HG02981 (cell line): Measurements from ENCODE around the gene CHN2.

ENCODE experiments used
- ATAC-seq: cut with Tn5 transposase; IDR thresholded peaks from one replicate; pipeline ENCODE4 v1.9.1; 2021; ENCODE audit warnings: mild to moderate bottlenecking, moderate library complexity; ENCODE audit not compliant: unreplicated experiment

Gene CHN2

DNA sequence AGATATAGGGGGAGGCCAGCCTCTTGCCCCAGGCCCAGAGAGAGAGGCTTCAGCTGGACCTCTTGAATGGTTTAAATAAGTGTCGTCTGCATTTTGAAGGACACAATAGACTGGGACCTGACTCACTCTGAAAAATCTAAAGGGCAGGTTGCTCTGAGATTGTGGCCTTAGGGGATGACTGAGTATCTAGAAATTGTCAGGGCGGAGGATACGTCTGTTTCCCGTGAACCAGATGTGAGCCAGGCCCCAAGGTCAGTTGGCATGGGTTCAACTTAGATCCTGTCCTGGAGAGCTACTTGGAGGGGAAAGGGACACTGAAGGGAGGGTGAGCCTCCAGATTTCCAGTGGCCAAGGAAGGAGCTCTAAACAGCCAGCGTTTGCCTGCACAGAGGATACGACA is 110.2 kb downstream of the CHN2 start:
- no peak for ATAC-seq

DNA sequence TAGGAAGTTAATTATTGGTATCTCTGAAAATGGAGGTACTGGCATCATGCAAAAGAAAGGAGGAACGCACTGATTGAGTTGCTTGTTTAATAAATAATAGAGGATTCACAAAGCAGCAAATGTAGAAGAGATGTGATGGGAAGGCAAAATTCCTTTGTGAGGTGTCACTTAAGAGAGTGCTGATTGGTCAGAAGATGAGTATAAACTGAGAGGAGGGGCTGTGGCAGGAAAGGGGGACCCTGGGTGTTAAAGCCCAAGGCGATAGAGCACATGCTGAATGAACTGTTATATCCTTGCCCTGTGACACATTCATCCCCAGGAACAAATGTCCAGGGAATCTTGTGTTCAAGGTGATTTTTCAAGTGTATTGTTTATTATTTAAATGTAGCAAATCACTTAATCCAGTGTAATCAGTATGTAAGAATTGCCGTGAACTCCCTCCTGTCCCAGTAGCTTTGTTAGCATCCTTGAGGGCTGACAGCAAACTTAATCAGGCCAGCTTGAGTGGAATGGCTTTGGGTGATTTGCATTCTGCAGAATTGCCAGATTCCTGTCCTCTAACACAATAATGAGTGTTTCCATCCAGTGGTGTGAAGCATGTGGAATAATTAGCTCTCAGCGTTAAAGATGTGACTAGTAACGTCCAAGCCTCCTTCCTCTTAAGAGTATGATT is 111.9 kb downstream of the CHN2 start:
- no peak for ATAC-seq

DNA sequence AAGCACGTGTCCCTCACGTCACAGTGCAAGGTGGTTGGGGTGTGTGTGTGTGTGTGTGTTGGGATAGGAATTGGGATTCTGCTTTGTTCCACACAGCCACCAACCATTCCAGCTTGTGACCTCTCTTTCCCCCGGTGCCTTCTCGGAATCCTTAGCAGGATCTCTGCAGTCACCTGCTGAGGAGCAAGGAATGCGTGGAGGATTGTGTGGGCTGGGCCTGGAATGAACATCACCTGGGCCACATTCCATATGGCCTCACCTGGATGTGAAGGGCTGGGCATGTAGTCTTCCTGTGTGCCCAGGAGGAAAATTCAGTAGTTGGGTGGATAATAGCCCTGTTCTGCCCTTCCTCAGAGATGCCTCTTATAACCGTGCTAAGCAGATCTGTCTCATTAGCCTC is 113.8 kb downstream of the CHN2 start:
- no peak for ATAC-seq

DNA sequence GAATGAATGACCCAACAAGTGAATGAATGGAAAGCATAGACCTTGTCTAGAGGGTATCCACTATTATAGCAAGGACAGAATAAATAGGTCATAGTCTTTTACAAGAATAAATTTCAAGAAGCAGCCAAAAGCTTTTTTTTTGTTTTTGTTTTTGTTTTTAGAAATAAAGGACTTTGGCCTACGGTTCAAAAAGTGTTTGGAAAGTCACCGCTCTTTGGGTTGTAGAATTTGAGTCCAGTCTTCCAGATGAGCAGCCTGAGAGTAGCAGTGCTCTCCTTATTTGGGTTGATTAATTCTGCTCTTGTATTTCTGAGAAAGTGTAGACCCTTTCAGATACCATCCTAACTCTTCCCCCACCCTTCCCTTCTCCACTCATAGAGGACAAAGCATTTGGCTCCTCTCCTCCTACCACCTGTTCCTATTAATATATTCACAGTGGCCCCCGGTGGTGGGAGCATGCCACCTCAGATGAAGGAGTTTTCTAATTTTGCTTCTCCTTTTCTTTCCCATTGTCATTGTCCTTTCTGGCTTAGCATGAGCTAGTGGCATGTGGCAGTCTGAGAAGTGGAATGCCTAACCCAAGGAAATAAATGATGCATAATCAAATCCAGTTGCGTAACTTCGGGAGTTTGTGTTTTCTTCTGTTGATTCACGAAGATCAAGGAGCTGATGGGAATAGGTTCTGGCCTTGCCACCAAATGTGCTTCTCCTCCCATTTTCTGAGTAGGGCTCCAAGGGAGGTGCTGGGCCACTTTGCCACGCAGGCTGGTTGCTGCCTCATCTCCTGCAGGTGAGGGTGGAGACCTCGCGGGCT is 114.7 kb downstream of the CHN2 start:
- ATAC-seq, result no peak

DNA sequence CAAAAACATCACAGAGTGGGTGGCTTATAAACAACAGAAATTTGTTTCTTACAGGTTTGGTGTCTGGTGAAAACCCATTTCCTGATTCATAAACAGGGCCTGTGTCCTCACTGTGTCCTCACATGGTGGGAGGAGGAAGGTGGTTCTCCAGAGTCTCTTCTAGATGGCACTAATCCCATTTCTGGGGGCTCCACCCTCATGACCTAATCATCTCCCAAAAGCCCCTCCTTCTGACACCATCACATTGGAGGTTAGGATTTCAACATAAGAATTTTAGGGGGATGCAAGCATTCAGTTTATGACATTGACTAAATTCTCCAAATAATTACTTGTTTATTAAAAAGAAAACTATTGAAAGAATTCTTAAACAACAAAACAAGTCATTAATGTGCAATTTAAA is 116.0 kb downstream of the CHN2 start:
- no peak for ATAC-seq

DNA sequence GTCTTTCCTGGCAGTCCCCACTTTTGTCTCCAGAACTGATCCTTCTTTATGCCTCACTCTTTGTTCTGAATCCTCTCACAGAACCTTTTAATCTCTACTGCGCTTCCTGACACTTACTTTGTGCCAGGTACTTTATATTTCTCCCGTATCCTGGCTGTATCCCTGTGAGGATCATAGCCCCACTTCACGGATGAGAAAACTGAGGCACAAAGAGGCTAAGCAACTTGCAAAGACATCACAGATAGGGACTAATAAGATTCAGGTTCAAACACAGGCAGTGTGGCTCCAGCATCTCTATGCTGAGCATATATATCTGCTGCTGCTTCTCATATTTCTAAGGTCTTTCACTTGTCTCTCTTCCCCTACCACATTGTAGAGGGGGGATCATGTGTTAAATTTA is 116.7 kb downstream of the CHN2 start:
- no peak for ATAC-seq

DNA sequence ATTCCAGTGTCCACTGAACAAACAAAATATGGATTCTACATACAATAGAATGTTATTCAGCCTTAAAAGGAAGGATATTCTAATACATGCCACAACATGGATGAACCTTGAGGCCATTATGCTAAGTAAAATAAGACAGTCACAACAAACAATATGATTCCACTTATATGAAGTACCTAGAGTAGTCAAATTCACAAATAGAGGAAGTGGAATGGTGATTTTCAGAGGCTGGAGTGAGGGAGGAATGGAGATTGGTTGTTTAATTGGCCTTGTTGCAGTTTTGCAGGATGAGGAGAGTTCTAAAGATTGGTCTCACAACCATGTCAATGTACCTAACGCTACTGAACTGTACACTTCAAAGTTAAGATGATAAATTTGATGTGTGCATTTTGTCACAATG is 119.6 kb downstream of the CHN2 start:
- no peak for ATAC-seq

DNA sequence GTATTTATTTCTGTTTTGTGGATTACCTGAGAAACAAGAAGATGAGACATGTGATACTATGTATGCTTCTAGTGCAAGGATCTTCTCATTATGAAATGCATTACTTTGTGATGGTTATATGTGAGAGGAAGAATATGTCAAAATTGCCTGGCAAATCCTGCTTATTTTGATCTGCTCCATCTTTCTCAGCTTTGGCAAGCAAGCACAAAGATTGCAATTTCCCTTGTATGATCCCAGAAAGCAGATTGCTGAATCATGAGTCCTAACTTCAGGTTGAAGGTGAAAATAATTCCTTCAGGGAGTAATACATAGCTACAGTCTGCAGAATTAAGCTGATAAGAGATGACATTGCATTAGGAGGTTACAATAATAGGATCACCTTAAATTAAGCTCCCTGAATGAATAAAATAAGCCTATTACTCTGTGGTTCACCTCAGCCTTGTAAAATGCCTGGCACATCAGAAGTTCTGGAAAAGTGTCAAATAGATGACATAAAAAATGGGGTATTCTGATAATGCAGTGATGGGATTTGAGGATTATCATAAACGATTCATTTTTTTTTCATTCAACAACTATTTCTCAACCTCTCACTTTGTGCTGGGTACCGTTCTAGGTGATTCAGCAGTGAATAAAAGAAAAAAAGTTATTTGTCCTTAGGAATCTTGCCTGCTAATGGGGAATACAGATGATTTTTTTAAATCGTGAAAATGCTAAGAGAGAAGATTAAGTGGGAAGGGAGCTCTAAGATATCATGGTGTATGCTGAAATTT is 120.7 kb downstream of the CHN2 start:
- ATAC-seq, result no peak

DNA sequence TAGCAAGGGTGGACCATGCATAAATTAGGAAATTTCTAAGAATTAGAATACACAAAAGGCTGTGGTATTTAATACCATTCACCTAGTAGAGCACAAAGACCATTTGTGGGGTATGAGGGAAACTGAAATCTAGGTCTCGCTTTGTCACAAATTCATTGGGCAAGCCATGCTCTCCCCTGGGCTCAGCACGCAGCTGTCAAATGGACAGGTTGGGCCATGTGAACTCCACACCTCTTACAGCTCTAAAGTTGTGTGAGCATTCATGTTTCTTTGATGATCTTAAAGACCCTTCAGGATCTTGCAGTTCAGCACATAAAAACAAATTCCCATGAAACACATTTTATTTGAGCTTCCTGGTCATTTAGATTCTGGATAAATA is 121.3 kb downstream of the CHN2 start:
- no peak for ATAC-seq

DNA sequence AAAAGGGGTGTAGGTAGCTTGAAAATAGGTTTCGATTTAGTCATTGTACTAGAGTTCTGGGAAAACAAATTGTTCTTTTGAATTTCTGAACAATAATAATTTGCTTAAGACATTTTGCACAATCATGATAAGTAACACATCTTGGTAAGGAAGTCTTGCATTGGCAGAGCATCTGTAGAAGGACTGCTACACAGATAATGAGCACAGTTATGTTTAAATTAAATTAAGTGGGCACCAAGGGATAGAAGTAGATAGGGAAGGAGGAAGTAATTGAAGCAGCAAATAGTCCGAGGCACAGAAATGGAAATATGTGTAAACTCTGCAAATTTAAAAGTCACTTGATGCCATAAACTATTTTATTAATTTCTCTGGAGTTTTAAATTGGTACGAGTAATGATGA is 122.4 kb downstream of the CHN2 start:
- ATAC-seq, result no peak

DNA sequence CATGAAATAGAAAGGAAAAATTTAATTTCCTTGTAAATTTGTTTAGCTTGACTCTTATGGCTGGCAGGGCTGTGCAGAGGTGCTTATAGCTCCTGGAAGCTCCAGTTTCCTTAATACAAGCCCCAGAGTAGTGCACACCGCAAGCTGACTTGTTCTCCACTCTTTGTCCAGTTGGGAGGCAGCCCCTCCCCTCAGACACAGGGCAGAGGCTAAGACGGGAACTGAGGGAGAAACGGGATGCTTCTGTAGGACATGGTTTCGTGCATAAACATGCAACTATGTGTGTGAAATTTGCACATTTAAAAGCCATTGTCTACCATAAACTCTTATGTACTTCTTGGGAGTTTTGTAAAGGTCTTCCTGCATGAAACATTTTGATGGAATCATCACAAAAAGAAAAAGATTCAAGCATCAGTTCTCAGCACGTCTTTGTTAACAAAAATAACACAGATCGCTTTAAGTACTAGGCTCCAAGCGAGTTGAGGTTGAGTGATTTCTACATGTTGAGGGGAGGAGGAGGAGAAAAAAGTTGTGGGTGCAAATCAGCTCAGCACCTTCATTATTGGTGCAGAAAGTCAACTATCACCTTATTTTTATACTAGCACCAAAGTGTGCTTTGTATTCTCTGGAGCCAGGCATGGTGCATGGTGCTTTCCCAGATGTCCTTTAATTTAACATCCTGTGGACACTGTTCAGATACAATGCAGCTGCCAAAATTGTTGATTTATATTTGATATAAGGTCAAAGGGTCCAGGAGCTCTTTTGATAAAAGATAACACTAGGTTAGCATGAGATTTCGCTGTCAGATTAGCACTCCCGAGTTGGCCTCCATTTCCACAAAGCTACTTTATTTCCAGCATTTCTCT is 124.5 kb downstream of the CHN2 start:
- ATAC-seq, result no peak

DNA sequence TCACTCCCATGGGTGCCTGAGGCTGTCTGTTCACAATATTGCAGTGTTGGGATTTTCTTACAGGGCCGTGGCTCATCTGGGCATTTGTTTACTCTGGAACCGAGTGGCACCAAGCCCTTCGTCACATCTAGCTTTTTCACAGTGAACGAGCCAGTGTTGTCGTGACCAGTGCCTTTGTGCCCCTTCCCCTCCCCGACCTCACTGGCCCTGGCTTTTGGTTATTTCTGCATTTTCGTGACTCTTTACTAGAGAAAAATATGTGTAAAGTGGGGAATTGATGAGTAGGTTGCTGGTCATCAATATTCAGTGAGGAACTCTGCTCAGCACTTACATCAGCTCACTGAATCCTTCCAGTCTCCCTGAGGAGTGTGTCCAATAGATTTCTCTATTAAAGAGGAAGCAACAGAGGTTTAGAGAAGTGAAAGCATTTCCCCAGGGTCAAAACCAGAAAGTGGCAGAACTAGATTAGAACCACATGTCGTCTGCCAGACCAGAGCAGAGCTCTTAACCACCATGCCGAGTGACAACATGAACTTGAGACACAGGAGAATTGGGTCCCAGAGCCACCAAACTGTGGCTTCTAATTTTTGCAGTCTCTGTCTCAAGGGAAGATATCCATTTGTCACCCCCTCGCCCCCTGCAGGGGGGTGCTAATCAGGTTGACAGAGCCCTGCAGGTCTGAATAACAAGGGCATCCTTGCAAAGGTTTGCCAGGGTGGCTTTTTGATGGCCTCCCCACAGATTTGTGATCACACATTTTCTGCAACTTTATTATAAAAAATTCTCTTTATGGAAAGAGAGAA is 125.3 kb downstream of the CHN2 start:
- no peak for ATAC-seq

DNA sequence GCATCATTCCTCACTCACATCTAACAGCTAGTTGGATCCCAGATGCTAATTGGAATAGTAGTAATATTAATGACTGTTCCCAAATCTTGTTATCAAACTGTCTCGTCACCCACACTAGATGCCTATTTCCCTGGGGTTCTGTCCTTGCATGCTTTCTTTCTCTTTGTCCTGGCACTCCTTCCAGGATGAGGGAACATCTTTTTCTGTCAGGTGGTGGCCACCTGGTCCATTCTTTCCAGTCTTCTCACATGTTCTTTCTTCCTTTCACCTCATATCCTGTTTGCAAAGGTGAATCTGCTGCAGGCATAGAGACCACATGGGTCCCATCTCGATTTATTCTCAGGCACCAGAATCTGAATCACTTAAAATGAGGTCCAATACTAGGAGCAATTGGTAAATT is 126.0 kb downstream of the CHN2 start:
- ATAC-seq, result no peak

DNA sequence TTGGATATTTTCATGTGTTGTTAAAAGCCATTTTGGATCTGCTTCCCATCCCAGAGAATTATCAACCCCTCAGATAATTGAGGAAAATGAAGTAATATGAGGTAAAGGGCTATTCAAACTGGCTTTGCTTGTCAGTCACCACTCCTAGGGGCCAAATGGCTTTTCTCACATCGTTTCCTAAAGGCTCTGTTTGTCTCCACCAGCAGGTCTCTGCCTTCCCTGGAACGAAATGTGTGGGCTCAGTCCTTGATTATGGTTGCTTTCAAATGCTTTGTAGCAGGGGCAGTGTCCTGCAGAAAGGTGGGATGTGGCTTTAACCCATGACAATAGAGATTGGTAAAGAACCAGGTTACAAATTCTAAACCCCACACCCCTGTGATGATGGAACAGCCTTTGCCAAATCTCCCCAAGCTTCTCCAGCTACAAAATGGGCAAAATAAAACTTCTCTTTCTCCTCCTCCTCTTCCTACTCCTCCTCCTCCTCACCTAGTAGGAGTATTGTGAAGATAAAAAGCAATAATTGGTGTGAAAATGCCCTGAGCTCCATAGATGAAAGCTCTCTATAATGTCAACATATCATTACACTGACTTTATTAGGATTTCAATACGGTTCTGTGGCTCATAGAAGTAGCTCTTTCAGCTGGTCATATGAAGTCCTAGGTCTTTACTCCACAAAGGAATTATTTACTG is 127.6 kb downstream of the CHN2 start:
- ATAC-seq, result no peak

DNA sequence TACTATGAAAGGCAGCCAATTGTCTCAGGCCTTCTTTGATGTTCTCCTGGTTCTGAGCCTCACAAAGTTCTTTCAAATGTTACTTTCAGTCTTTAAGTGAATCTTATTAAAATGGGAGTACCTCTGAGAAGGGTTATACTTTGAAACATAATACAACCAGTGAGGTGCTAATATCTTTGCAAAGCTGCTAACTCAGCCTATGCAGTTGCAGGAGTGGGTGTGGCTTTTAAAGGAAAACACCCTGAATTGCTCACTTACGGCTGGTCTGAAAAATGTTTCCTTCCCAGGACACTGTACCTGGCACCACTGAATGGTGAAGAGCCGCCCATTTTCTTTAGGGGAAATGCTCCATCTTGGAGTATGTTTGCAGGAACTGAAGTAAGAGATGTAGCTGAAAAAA is 130.9 kb downstream of the CHN2 start:
- no peak for ATAC-seq

DNA sequence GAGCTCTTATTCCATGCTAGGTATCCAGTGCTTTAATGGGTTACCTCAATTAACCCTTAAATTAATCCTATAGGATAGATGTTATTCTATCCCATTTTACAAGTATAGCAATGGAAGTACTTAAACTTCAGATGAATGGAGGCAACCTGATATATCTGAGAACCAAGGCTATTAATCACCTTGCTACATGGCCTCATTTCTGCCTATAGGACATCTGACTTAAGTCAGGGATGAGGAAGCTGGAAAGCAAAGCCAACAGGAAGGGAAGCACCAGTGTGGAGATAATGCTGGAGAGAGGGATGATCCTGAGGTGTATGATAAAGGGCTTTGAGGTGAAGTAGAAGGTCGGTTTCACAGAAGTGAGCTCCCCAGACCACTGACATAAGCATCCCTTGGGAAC is 132.3 kb downstream of the CHN2 start:
- no peak for ATAC-seq

DNA sequence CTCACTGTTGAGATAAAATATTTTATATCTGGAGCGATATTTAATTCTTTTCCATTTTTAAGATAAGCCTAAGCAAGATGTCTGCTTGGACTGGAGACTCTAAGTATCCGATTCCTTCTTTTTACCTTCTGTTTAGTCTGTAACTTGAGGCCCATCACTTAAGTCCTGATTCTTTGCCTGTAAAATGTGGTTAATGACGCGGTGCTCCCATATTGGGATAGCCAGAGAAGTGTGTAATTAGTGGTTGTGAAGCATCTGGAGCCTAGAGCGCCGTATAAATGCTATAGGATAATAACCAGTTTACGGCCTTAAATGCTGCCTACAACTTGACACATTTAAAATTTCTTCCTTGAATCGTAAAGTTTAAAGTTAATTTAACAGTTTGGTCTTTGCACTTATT is 132.9 kb downstream of the CHN2 start:
- no peak for ATAC-seq

DNA sequence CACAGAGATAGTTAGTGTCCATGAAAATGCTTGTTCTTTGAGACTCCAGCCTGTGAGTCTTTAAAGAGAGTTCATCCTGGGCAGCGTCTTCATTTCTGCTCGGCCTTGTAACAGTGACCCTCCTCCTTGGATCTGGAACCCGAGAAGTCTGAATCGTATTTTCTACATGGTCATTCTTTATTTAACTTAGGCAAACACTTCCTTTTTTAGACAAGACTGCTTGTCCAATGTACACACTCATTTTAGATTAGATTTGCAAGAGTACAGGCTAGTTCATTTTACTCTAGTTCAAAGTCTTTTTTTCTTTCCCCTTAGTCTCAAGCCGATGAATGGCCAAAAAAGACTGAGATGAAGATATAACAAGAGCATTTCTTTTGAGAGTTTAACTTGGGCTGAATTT is 133.5 kb downstream of the CHN2 start:
- ATAC-seq, result no peak

DNA sequence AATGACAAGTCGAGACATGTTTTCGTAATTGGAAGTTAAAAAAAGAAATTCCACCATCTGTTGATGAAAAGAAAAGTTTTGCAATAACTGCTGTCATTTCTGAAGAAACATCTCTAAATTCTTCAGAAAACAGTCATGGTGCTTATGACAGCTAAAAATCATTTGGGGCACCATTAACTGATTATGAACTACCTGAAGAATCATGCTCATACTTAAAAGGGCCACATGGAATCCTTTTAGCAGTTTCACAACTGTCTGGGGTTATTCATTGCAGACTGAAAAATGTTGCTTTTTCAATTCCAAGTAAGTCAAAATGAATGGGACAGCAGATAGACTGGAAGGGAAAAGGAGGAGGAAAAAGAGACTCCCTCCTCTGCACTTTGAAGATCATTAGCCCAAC is 134.2 kb downstream of the CHN2 start:
- ATAC-seq, result no peak

DNA sequence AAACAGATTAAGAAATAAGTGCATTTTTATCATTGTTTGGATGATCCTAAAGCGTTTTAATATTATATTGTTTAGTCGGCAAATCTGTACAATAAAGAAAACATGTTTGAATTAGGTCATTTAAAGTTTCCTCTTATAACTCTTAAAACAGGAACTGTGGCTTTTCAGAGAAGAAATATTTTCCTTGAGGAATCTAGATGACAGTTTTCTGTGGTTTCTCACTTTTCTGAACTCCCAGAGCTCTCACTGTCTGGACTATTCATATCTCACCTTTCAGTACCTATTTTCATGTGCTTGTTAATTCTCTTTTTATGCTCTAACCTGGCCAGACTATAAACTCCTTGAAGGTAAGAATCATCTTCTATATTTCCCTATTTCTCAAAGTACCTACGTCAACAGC is 135.1 kb downstream of the CHN2 start:
- ATAC-seq, result no peak
